ENCODE results near the gene DMP1.

DNA sequence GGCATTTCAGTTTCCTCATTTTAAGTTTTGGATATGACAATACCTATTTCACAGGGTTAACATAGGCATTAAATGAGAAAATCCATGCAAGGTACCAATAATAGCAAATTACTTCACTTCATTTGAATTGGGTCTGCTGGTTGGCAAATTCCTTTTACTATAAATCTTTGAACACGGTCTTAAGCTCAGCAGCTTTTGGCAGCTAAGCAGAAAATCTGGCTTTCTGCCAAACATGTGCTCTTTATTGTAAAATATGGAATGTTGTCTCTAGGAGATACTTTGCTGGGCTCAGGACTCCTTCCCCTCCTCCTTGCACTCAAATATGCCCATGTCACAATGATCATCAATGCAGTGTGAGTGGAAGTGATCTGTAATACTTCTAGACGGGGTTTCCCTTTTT is 16.8 kb upstream of the DMP1 start:
- no peak for TF ChIP-seq EZH2phosphoT487 (IDR thresholded peaks at IDR 0.05; ENCODE audit: insufficient read depth, low read depth)
- TF ChIP-seq EZH2 (IDR thresholded peaks at IDR 0.05; ENCODE audit: insufficient read depth, poor library complexity, severe bottlenecking), result no peak

Data from GM23248 (cell line).